Kidney epithelial cell (primary cell): Measurements from ENCODE around the gene PGBD5. TPM values are rescaled to one million over a fixed set of nuclear protein-coding genes. Genes with fewer than 3 reads are reported as not detected.
A peak's percentile ranks its signal among the peaks of the same experiment; 100 is the strongest.

ENCODE experiments used
- DNase-seq: peaks from one replicate; pipeline ENCODE4 v3.0.0-alpha.2; 2010; ENCODE audit warnings: low read depth
- H3K27me3 ChIP-seq: 2 replicates; pipeline ENCODE4 v1.6.0; 2011; ENCODE audit warnings: low read length; ENCODE audit not compliant: control insufficient read depth, insufficient read depth
- H3K36me3 ChIP-seq: 2 replicates; pipeline ENCODE4 v1.5.1; 2011; ENCODE audit warnings: low read length; ENCODE audit not compliant: control insufficient read depth, insufficient read depth
- H3K4me3 ChIP-seq: 2 replicates; pipeline ENCODE4 v1.5.1; 2011; ENCODE audit warnings: low read depth, mild to moderate bottlenecking, control low read depth, low read length
- CTCF ChIP-seq: IDR thresholded peaks from 2 replicates; pipeline ENCODE4 v1.5.1; 2011; ENCODE audit warnings: mild to moderate bottlenecking, moderate library complexity, low read length, control low read depth, inconsistent platforms; ENCODE audit not compliant: insufficient read depth, poor library complexity, severe bottlenecking
- total RNA-seq: library from RNA; depleted of rRNA; stranded (reverse); fragments of >200 nt; gene quantifications from 2 replicates; pipeline ENCODE4 v1.2.3, GENCODE V29; 2015

PGBD5 gene
- total RNA-seq, 1 donor from 2014 or later, result 54.0 TPM

- DNase-seq, result peak; percentile 41
- TF ChIP-seq CTCF, result no peak
- Histone ChIP-seq H3K36me3 (no peaks in the 10 kb centered on the region), H3K27me3 (no peaks in the 10 kb centered on the region), H3K4me3 (no peak overlapping the region)
Measured at GRCh38 chr1:230359992-230360668, 66.0 kb downstream of the PGBD5 start.

- no peak for DNase-seq
- no peak for TF ChIP-seq CTCF
- Histone ChIP-seq H3K4me3 (no peak overlapping the region), H3K36me3 (no peaks in the 10 kb centered on the region), H3K27me3 (no peaks in the 10 kb centered on the region)
Measured at GRCh38 chr1:230356869-230357794, 69.0 kb downstream of the PGBD5 start.

- no peak for DNase-seq
- H3K27me3 ChIP-seq, result no peaks in the 10 kb centered on the region
- H3K36me3 ChIP-seq, result no peaks in the 10 kb centered on the region
- TF ChIP-seq CTCF, result no peak
- no peak overlapping the region for H3K4me3 ChIP-seq
Measured at GRCh38 chr1:230356190-230356589, 69.9 kb downstream of the PGBD5 start.

GRCh38 chr1:230355594-230355993 lies 70.5 kb downstream of the PGBD5 start:
- no peak for DNase-seq
- Histone ChIP-seq H3K27me3 (no peaks in the 10 kb centered on the region), H3K36me3 (no peaks in the 10 kb centered on the region), H3K4me3 (no peak overlapping the region)
- TF ChIP-seq CTCF, result no peak

GRCh38 chr1:230355128-230355527 lies 71.0 kb downstream of the PGBD5 start:
- H3K4me3 ChIP-seq, result no peak overlapping the region
- no peak for TF ChIP-seq CTCF
- no peak for DNase-seq
- no peaks in the 10 kb centered on the region for H3K27me3 ChIP-seq
- H3K36me3 ChIP-seq, result no peaks in the 10 kb centered on the region
